H1 (cell line): Measurements from ENCODE around the gene ETFBKMT. TPM values are rescaled to one million over a fixed set of nuclear protein-coding genes. Genes with fewer than 3 reads are reported as not detected.

Source experiments
- CTCF ChIA-PET: fragments of 300-600 bp; sonication (Branson Sonifier 250); formaldehyde crosslinking; loops from one replicate; lab custom pipeline; 2021; ENCODE audit not compliant: partially characterized antibody; lab: Charles Lee
- POLR2A ChIA-PET: fragments of 300-600 bp; sonication (Branson Sonifier 250); formaldehyde crosslinking; loops from one replicate; lab custom pipeline; 2021; ENCODE audit warnings: inconsistent platforms; ENCODE audit not compliant: partially characterized antibody; lab: Charles Lee
- DNase-seq, 2 experiments: peaks; one replicate each; pipeline versions ENCODE4 v3.0.0 to v3.0.0-alpha.2; 2010 to 2022; ENCODE audit warnings: low spot score in 2 of 2, low read depth in 1 of 2, mixed read lengths in 1 of 2
- FAIRE-seq: peaks from 2 replicates; lab custom pipeline; 2011; peaks lifted over from hg19 to GRCh38; lab: Jason Lieb, UNC
- H2AFZ ChIP-seq: 2 replicates; pipeline ENCODE4 v1.8.1; 2012; ENCODE audit warnings: low read length, inconsistent platforms
- H2AK5ac ChIP-seq: 2 replicates; pipeline ENCODE4 v1.6.1; 2013; ENCODE audit warnings: low read depth, low read length
- H2BK120ac ChIP-seq: replicated peaks from 2 replicates; pipeline ENCODE3; 2013; ENCODE audit warnings: low read depth, low read length, inconsistent platforms
- H2BK12ac ChIP-seq: 2 replicates; pipeline ENCODE4 v1.6.1; 2013; ENCODE audit warnings: low read depth, low read length
- H2BK15ac ChIP-seq: 2 replicates; pipeline ENCODE4 v1.6.1; 2013; ENCODE audit warnings: low read length
- H2BK20ac ChIP-seq: 2 replicates; pipeline ENCODE4 v1.6.1; 2013; ENCODE audit warnings: low read length
- H2BK5ac ChIP-seq: 2 replicates; pipeline ENCODE4 v1.6.1; 2013; ENCODE audit warnings: low read depth, low read length
- H3K14ac ChIP-seq: 2 replicates; pipeline ENCODE4 v1.6.1; 2013; ENCODE audit warnings: inconsistent platforms; ENCODE audit not compliant: insufficient read length
- H3K18ac ChIP-seq: 2 replicates; pipeline ENCODE4 v1.6.1; 2013; ENCODE audit warnings: low read length; ENCODE audit errors: extremely low read depth
- H3K23ac ChIP-seq: 2 replicates; pipeline ENCODE4 v1.6.1; 2013; ENCODE audit warnings: inconsistent platforms; ENCODE audit not compliant: insufficient read length
- H3K23me2 ChIP-seq: 2 replicates; pipeline ENCODE4 v1.6.1; 2013; ENCODE audit warnings: low read depth, low read length
- H3K27ac ChIP-seq: 2 replicates; pipeline ENCODE4 v1.6.1; 2011; ENCODE audit warnings: low read depth, low read length, inconsistent platforms
- H3K27me3 ChIP-seq, 4 experiments: replicated peaks in 1 of 4; 1 replicate in 1 of 4; 2 replicates in 3 of 4; pipeline versions ENCODE4 v1.6.1 to v1.8.1; 2011 to 2013; ENCODE audit warnings: low read length in 3 of 4, mild to moderate bottlenecking in 3 of 4, inconsistent platforms in 2 of 4, mixed read lengths in 2 of 4, moderate library complexity in 1 of 4; ENCODE audit not compliant: control insufficient read depth in 3 of 4, insufficient read depth in 3 of 4; ENCODE audit errors: extremely low read depth in 1 of 4
- H3K36me3 ChIP-seq, 4 experiments: 2 replicates each; pipeline versions ENCODE4 v1.6.1 to v1.8.1; 2011 to 2013; ENCODE audit warnings: mild to moderate bottlenecking in 4 of 4, low read length in 3 of 4, moderate library complexity in 2 of 4, control low read depth in 1 of 4, inconsistent platforms in 1 of 4; ENCODE audit not compliant: insufficient read depth in 4 of 4, control insufficient read depth in 2 of 4
- H3K4ac ChIP-seq: replicated peaks from 2 replicates; pipeline ENCODE3; 2013; ENCODE audit warnings: low read length, low read depth, mixed read lengths, inconsistent platforms; ENCODE audit not compliant: insufficient read length
- H3K4me1 ChIP-seq, 4 experiments: replicated peaks in 1 of 4; 1 replicate in 1 of 4; 2 replicates in 3 of 4; pipeline versions ENCODE4 v1.6.1 to v1.8.1; 2011 to 2013; ENCODE audit warnings: low read length in 3 of 4, inconsistent platforms in 2 of 4, mixed read lengths in 1 of 4; ENCODE audit not compliant: insufficient read depth in 4 of 4, control insufficient read depth in 3 of 4
- H3K4me2 ChIP-seq, 2 experiments: 2 replicates each; pipeline versions ENCODE4 v1.6.1 to v1.8.1; 2011 to 2013; ENCODE audit warnings: low read depth in 2 of 2, low read length in 2 of 2, control low read depth in 1 of 2, inconsistent platforms in 1 of 2, mild to moderate bottlenecking in 1 of 2; ENCODE audit not compliant: insufficient read depth in 1 of 2
- H3K4me3 ChIP-seq, 4 experiments: fragments of 200-600, 300-600 bp in 1 of 4; sonication (generic), shearing (Covaris generic), sonication (Bioruptor Twin) in 1 of 4; 2 replicates each; pipeline versions ENCODE4 v1.5.1 to v1.8.1; 2011 to 2016; ENCODE audit warnings: low read length in 4 of 4, low read depth in 3 of 4, control low read depth in 2 of 4, inconsistent platforms in 2 of 4, mild to moderate bottlenecking in 2 of 4, mixed read lengths in 1 of 4, moderate library complexity in 1 of 4; ENCODE audit not compliant: insufficient read depth in 2 of 4; ENCODE audit errors: extremely low read depth in 1 of 4
- H3K56ac ChIP-seq: replicated peaks from 2 replicates; pipeline ENCODE3; 2013; ENCODE audit warnings: low read depth, mild to moderate bottlenecking, mixed read lengths, low read length, inconsistent platforms; ENCODE audit not compliant: insufficient read length
- H3K79me1 ChIP-seq: 2 replicates; pipeline ENCODE4 v1.6.1; 2013; ENCODE audit warnings: low read depth, low read length, control low read depth
- H3K79me2 ChIP-seq, 2 experiments: 2 replicates each; pipeline versions ENCODE4 v1.6.1 to v1.8.1; 2012 to 2013; ENCODE audit warnings: low read length in 2 of 2, mild to moderate bottlenecking in 2 of 2, inconsistent platforms in 1 of 2; ENCODE audit not compliant: insufficient read depth in 2 of 2, control insufficient read depth in 1 of 2
- H3K9ac ChIP-seq, 4 experiments: replicated peaks in 1 of 4; 1 replicate in 1 of 4; 2 replicates in 3 of 4; pipeline versions ENCODE4 v1.6.1 to v1.8.1; 2011 to 2013; ENCODE audit warnings: low read depth in 3 of 4, low read length in 3 of 4, control low read depth in 2 of 4, mild to moderate bottlenecking in 2 of 4, moderate library complexity in 2 of 4, inconsistent platforms in 1 of 4; ENCODE audit errors: extremely low read depth in 1 of 4
- H3K9me3 ChIP-seq, 2 experiments: 2 replicates each; pipeline versions ENCODE4 v1.6.1 to v1.8.1; 2012 to 2013; ENCODE audit warnings: mild to moderate bottlenecking in 2 of 2, moderate library complexity in 2 of 2, control low read depth in 1 of 2, inconsistent platforms in 1 of 2, low read depth in 1 of 2, low read length in 1 of 2, mixed read lengths in 1 of 2; ENCODE audit not compliant: insufficient read depth in 2 of 2
- H4K20me1 ChIP-seq, 2 experiments: replicated peaks in 1 of 2; 2 replicates each; pipeline versions ENCODE3 to v1.8.1; 2011 to 2013; ENCODE audit warnings: inconsistent platforms in 2 of 2, low read length in 2 of 2, mild to moderate bottlenecking in 1 of 2; ENCODE audit not compliant: insufficient read depth in 2 of 2, control insufficient read depth in 1 of 2
- H4K5ac ChIP-seq: 2 replicates; pipeline ENCODE4 v1.6.1; 2013; ENCODE audit warnings: low read length, low read depth, mixed read lengths, inconsistent platforms; ENCODE audit not compliant: insufficient read length
- H4K8ac ChIP-seq: 2 replicates; pipeline ENCODE4 v1.8.0; 2013; ENCODE audit warnings: mild to moderate bottlenecking, moderate library complexity, low read length, inconsistent platforms; ENCODE audit not compliant: insufficient read depth; ENCODE audit errors: extremely low read depth
- H4K91ac ChIP-seq: replicated peaks from 2 replicates; pipeline ENCODE3; 2013; ENCODE audit warnings: low read length, mixed read lengths, inconsistent platforms; ENCODE audit not compliant: insufficient read length
- CEBPB ChIP-seq: IDR thresholded peaks from 2 replicates; pipeline ENCODE4 v1.6.1; 2012; ENCODE audit warnings: low read depth, low read length
- HDAC6 ChIP-seq: IDR thresholded peaks from one replicate; pipeline ENCODE4 v1.7.1; 2012; ENCODE audit warnings: low read depth, mild to moderate bottlenecking, inconsistent platforms, low read length, moderate library complexity
- JUND ChIP-seq: IDR thresholded peaks from 2 replicates; pipeline ENCODE4 v1.6.1; 2011; ENCODE audit warnings: mild to moderate bottlenecking, improper control_type of control experiment, low read length
- POU5F1 ChIP-seq: IDR thresholded peaks from 2 replicates; pipeline ENCODE4 v1.6.1; 2011; ENCODE audit warnings: low read depth, mild to moderate bottlenecking, low read length, moderate library complexity
- RNF2 ChIP-seq: fragments of 200-900, 300-1000 bp; sonication (generic); IDR thresholded peaks from 2 replicates; pipeline ENCODE4 v1.7.1; 2016; ENCODE audit warnings: borderline replicate concordance, low read depth, mild to moderate bottlenecking, antibody characterized with exemption, low read length; ENCODE audit not compliant: poor library complexity, severe bottlenecking; ENCODE audit errors: missing control alignments
- TEAD4 ChIP-seq: IDR thresholded peaks from 2 replicates; pipeline ENCODE4 v1.6.1; 2012; ENCODE audit warnings: low read depth, low read length, inconsistent platforms, mixed read lengths
- WGBS, 2 experiments: shearing (Covaris generic) in 1 of 2; methylation state at CpG; one replicate each; pipeline versions ENCODE4 v1.1.6 to v1.1.7; 2013 to 2015; ENCODE audit warnings: low lambda C conversion rate in 2 of 2, mixed read lengths in 2 of 2, inconsistent platforms in 1 of 2, low coverage in 1 of 2, missing lambda C conversion rate in 1 of 2; ENCODE audit not compliant: insufficient replicate concordance in 2 of 2, insufficient coverage in 1 of 2, insufficient read length in 1 of 2; ENCODE audit errors: extremely low coverage in 1 of 2, missing lambda C conversion rate in 1 of 2; 5-methylcytosine and 5-hydroxymethylcytosine counted together
- polyA plus RNA-seq, 7 experiments: library from polyadenylated mRNA; depleted of rRNA in 3 of 7; stranded (reverse) in 5 of 7; unstranded in 2 of 7; fragments of >200 nt in 5 of 7; fragments of 200-250 nt in 2 of 7; gene quantifications; 1 replicate in 5 of 7; 2 replicates in 1 of 7; 4 replicates in 1 of 7; pipeline versions ENCODE4 v1.2.1 to v1.2.3, GENCODE V29; 2011 to 2013; ENCODE audit warnings: missing spikeins in 2 of 7, mixed read lengths in 2 of 7
- total RNA-seq: library from RNA; stranded (reverse); fragmentation: NEBNext Ultra II Directional; extraction: Animal tissue kit (Norgen Biotek cat#: 25700); gene quantifications from 2 replicates; pipeline ENCODE4 v1.2.1, GENCODE V29; 2021

ETFBKMT gene
- total and polyA plus RNA-seq, 2 of the 8 experiments (the other 6 are each of a cell fraction or from before 2014, with no cell fraction given): 0.59 to 1.7 TPM

- no peaks in the 10 kb centered on the region for H3K23me2 ChIP-seq
- no peaks in the 10 kb centered on the region for H3K27me3 ChIP-seq
- no peak overlapping the region for H2BK5ac ChIP-seq
- H2BK120ac ChIP-seq: no peak overlapping the region
- no peaks in the 10 kb centered on the region for H3K36me3 ChIP-seq
- WGBS, 2 experiments: 87% methylated on average over 11 of the region's 11 CpGs; no CpG with 5 or more reads in 1 of the 2 experiments
- no peak overlapping the region for H2BK12ac ChIP-seq
- H3K4ac ChIP-seq: no peak overlapping the region
- no peak overlapping the region for H3K9ac ChIP-seq
- H3K56ac ChIP-seq: no peak overlapping the region
- no peak overlapping the region for H3K14ac ChIP-seq
- DNase-seq (no peak), FAIRE-seq (no peak)
- no peaks in the 10 kb centered on the region for H3K79me2 ChIP-seq
- POLR2A ChIA-PET: interaction anchor here (0.6 to 1.5 kb wide), 2 partner anchors 238 to 769 kb away, joined by 3 to 4 read pairs; no protein-coding TSS in a partner anchor
- no peak overlapping the region for H4K8ac ChIP-seq
- CTCF ChIA-PET: interaction anchor here (0.6 to 1.7 kb wide), 3 partner anchors 11 to 239 kb away, joined by 3 to 5 read pairs (median 3); no protein-coding TSS in a partner anchor
- no peaks in the 10 kb centered on the region for H3K4me1 ChIP-seq
- H2AFZ ChIP-seq: no peak overlapping the region
- H3K4me2 ChIP-seq: no peak overlapping the region
- H3K27ac ChIP-seq: no peak overlapping the region
- no peak overlapping the region for H2BK15ac ChIP-seq
- H3K79me1 ChIP-seq: no peaks in the 10 kb centered on the region
- no peak overlapping the region for H2AK5ac ChIP-seq
- H3K18ac ChIP-seq: no peak overlapping the region
- no peak overlapping the region for H2BK20ac ChIP-seq
- H3K9me3 ChIP-seq: no peaks in the 10 kb centered on the region
- H4K20me1 ChIP-seq: no peaks in the 10 kb centered on the region
- H3K4me3 ChIP-seq: no peak overlapping the region
- no peak overlapping the region for H4K91ac ChIP-seq
- no peak overlapping the region for H3K23ac ChIP-seq
- no peak overlapping the region for H4K5ac ChIP-seq
- no peak for TF ChIP-seq POU5F1
- no peak for TF ChIP-seq CEBPB
- TF ChIP-seq TEAD4: no peak
- TF ChIP-seq RNF2: no peak
- TF ChIP-seq JUND: no peak
- TF ChIP-seq HDAC6: no peak
Observed at GRCh38 chr12:31641509-31642090, 17.9 kb upstream of the ETFBKMT start.
